ENCODE results near the gene PPM1E.

PPM1E gene

DNA sequence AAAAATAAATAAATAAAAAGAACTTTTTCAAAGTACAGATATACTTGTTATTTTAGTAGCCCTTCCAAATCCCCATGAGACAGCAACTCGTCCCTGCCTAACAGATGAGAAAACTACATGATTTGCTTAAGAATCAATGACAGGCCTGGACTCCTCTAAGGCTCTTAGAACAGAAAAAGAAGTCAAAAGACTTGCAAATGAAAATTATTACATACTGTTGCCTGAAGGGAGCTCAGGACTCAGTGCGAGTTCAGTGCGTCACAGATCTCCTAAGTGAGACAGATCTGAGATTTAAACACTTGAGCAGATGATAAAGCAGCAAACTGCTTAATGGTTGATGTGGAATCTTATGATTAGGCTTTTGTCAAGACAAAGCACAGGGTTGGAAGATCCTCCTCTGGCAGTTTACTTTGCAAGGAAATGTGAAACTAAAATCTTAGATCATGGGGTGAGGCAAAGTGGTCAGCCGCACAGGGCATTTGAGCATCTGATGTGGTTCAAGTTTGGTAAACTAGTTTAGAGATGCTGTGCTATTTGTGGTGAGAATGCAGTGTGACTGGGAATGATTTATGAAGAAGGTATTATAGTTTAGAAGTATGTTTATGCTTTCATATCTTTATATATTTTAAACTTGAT lies 212.9 kb downstream of the PPM1E start:
- TF ChIP-seq EZH2phosphoT487 (IDR thresholded peaks at IDR 0.05; ENCODE audit: borderline replicate concordance, low read length), result no peak
- no peak for TF ChIP-seq CTCF (IDR thresholded peaks at IDR 0.05; ENCODE audit: low read depth, low read length, poor library complexity, severe bottlenecking)
- Histone ChIP-seq H3K79me2 (ENCODE audit: control insufficient read depth, low read length) (no peaks in the 10 kb centered on the region), H4K20me1 (ENCODE audit: control insufficient read depth, insufficient read depth, low read depth, low read length) (no peaks in the 10 kb centered on the region), H3K27me3 (ENCODE audit: control insufficient read depth, low read length) (no peaks in the 10 kb centered on the region), H3K9me2 (replicated peaks; ENCODE audit: control insufficient read depth, low read length) (no peaks in the 10 kb centered on the region), H3K4me1 (ENCODE audit: control insufficient read depth, low read length) (peaks cover 16% of the 10 kb centered on the region), H3F3A (ENCODE audit: control insufficient read depth, insufficient read depth) (no peaks in the 10 kb centered on the region), H3K4me3 (ENCODE audit: low read length) (no peak overlapping the region), H3K27ac (ENCODE audit: low read depth, low read length) (no peak overlapping the region), H3K9me3 (ENCODE audit: control insufficient read depth, insufficient read depth, low read length) (no peaks in the 10 kb centered on the region), H3K36me3 (ENCODE audit: control insufficient read depth, low read length) (peaks cover 43% of the 10 kb centered on the region), H3K4me2 (ENCODE audit: low read length) (no peak overlapping the region)

DNA sequence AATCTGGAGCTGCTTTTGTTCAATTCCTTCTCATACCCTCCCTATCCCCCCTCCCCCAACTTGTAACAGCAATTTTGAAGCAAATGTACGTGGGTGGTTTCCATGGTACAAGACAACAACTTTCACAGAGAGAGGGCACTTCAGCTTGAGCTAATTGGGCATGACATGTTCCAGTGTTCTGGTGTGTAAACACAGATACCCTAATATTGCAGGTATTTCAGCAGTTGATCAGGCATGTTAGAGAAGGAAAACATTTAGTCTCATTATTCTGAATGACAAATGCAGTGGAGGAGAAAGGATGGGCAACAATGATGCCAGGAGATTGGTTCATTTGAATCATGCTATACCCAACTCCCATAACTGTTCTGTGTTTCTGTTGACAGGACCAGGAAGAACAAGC lies 213.5 kb downstream of the PPM1E start:
- H3K36me3 ChIP-seq (ENCODE audit: control insufficient read depth, low read length), result peaks cover 43% of the 10 kb centered on the region
- no peak overlapping the region for H3K4me3 ChIP-seq (ENCODE audit: low read length)
- peaks cover 22% of the 10 kb centered on the region for H3K4me1 ChIP-seq (ENCODE audit: control insufficient read depth, low read length)
- no peak overlapping the region for H3K27ac ChIP-seq (ENCODE audit: low read depth, low read length)
- no peak overlapping the region for H3K4me2 ChIP-seq (ENCODE audit: low read length)
- H4K20me1 ChIP-seq (ENCODE audit: control insufficient read depth, insufficient read depth, low read depth, low read length), result no peaks in the 10 kb centered on the region
- no peaks in the 10 kb centered on the region for H3K27me3 ChIP-seq (ENCODE audit: control insufficient read depth, low read length)
- no peak for TF ChIP-seq CTCF (IDR thresholded peaks at IDR 0.05; ENCODE audit: low read depth, low read length, poor library complexity, severe bottlenecking)
- no peak for TF ChIP-seq EZH2phosphoT487 (IDR thresholded peaks at IDR 0.05; ENCODE audit: borderline replicate concordance, low read length)
- H3K9me2 ChIP-seq (replicated peaks; ENCODE audit: control insufficient read depth, low read length), result no peaks in the 10 kb centered on the region
- no peaks in the 10 kb centered on the region for H3K79me2 ChIP-seq (ENCODE audit: control insufficient read depth, low read length)
- H3F3A ChIP-seq (ENCODE audit: control insufficient read depth, insufficient read depth), result no peaks in the 10 kb centered on the region
- H3K9me3 ChIP-seq (ENCODE audit: control insufficient read depth, insufficient read depth, low read length), result no peaks in the 10 kb centered on the region

DNA sequence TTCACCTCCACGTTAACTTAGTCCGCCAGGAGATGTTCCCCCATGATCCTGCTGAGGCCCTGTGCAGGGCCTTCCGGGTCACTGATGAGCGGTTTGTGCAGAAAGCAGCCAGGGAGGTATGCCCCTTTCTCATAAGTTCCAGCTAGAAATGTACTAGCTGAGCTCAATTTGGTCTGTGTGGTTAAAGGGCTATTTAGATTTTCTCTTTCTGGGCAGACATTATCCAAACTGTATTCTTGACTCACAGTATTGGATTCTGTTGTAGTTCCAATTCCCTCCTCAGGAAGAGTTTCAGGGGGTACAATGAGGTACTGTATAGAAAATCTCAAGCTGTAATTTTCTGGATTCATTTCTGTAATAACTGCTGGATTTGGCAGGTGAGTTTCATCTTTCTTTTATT lies 214.0 kb downstream of the PPM1E start:
- Histone ChIP-seq H3K79me2 (ENCODE audit: control insufficient read depth, low read length) (no peaks in the 10 kb centered on the region), H3K4me3 (ENCODE audit: low read length) (no peak overlapping the region), H3K4me1 (ENCODE audit: control insufficient read depth, low read length) (peaks cover 27% of the 10 kb centered on the region)

More for the DNA sequence above, 214.0 kb downstream of the PPM1E start:
- TF ChIP-seq EZH2phosphoT487 (IDR thresholded peaks at IDR 0.05; ENCODE audit: borderline replicate concordance, low read length) (no peak), CTCF (IDR thresholded peaks at IDR 0.05; ENCODE audit: low read depth, low read length, poor library complexity, severe bottlenecking) (no peak)
- H4K20me1 ChIP-seq (ENCODE audit: control insufficient read depth, insufficient read depth, low read depth, low read length), result no peaks in the 10 kb centered on the region
- H3F3A ChIP-seq (ENCODE audit: control insufficient read depth, insufficient read depth), result no peaks in the 10 kb centered on the region
- H3K36me3 ChIP-seq (ENCODE audit: control insufficient read depth, low read length), result peaks cover 47% of the 10 kb centered on the region
- no peaks in the 10 kb centered on the region for H3K9me2 ChIP-seq (replicated peaks; ENCODE audit: control insufficient read depth, low read length)
- H3K27me3 ChIP-seq (ENCODE audit: control insufficient read depth, low read length), result no peaks in the 10 kb centered on the region
- no peaks in the 10 kb centered on the region for H3K9me3 ChIP-seq (ENCODE audit: control insufficient read depth, insufficient read depth, low read length)
- no peak overlapping the region for H3K27ac ChIP-seq (ENCODE audit: low read depth, low read length)
- H3K4me2 ChIP-seq (ENCODE audit: low read length), result no peak overlapping the region

Measured in DOHH2 (cell line).